NB4 (cell line): ENCODE measurements around the gene CCDC120.

Experiments used
- DNase-seq: peaks from one replicate; pipeline ENCODE4 v3.0.0; 2010; ENCODE audit warnings: low read depth
- H3K4me3 ChIP-seq: one replicate; pipeline ENCODE4 v1.5.1; 2011; ENCODE audit warnings: mild to moderate bottlenecking, low read depth, low read length, moderate library complexity
- CTCF ChIP-seq: IDR thresholded peaks from one replicate; pipeline ENCODE4 v1.5.1; 2012; ENCODE audit warnings: low read depth, low read length
- MAX ChIP-seq: IDR thresholded peaks from 2 replicates; pipeline ENCODE4 v1.6.1; 2011; ENCODE audit warnings: low read depth, low read length
- MYC ChIP-seq: IDR thresholded peaks from 2 replicates; pipeline ENCODE4 v1.6.1; 2011; ENCODE audit warnings: low read depth, low read length
- POLR2A ChIP-seq: IDR thresholded peaks from 2 replicates; pipeline ENCODE4 v1.6.1; 2011; ENCODE audit warnings: mild to moderate bottlenecking; ENCODE audit not compliant: insufficient read length; ENCODE audit errors: extremely low read depth

The CCDC120 gene

GRCh38 chrX:49059681-49060085 lies 884 bp downstream of the CCDC120 start:
- TF ChIP-seq MAX (no peak), CTCF (no peak), POLR2A (no peak), MYC (no peak)
- no peak overlapping the region for H3K4me3 ChIP-seq
- DNase-seq = no peak

- TF ChIP-seq MAX (no peak), MYC (no peak), CTCF (no peak), POLR2A (no peak)
- H3K4me3 ChIP-seq = no peak overlapping the region
- DNase-seq = no peak
These were observed 2.1 kb downstream of the CCDC120 start for GRCh38 chrX:49060914-49061313.

- no peak overlapping the region for H3K4me3 ChIP-seq
- TF ChIP-seq POLR2A (no peak), MAX (no peak), CTCF (no peak), MYC (no peak)
- DNase-seq = no peak
These were observed 2.7 kb downstream of the CCDC120 start for GRCh38 chrX:49061490-49061889.

GRCh38 chrX:49061916-49062315 lies 3.1 kb downstream of the CCDC120 start:
- H3K4me3 ChIP-seq = no peak overlapping the region
- no peak for TF ChIP-seq MAX
- no peak for TF ChIP-seq CTCF
- no peak for TF ChIP-seq MYC
- no peak for TF ChIP-seq POLR2A
- no peak for DNase-seq

GRCh38 chrX:49063715-49064114 lies 4.9 kb downstream of the CCDC120 start:
- no peak for DNase-seq

More at GRCh38 chrX:49063715-49064114, 4.9 kb downstream of the CCDC120 start:
- TF ChIP-seq MYC = no peak
- TF ChIP-seq POLR2A = no peak
- TF ChIP-seq MAX = no peak
- TF ChIP-seq CTCF = no peak
- H3K4me3 ChIP-seq = no peak overlapping the region
